Stimulated activated naive B cell treated with anti-CD40 and anti-IgM and Interleukin-4, amounts not matched to agents 10 μg/mL and 1 μg/mL and 100 μg/mL, for 72 hours (primary cell): ENCODE measurements around the gene ACTL8.

Source experiments
- ATAC-seq, 2 donors: fragments of 150-1000 bp; cut with Tn5 transposase; replicated peaks; 2 replicates each; pipeline ENCODE4 v1.10.0; 2021; ENCODE audit warnings: moderate library complexity in 1 of 2
- DNase-seq: peaks from one replicate; pipeline ENCODE4 v3.0.0; 2021
- H3K27ac Mint-ChIP-seq: one replicate; pipeline ENCODE4 v1.8.0; 2022; ENCODE audit warnings: mild to moderate bottlenecking, mixed read lengths
- H3K27me3 Mint-ChIP-seq, 2 donors: one replicate each; pipeline ENCODE4 v1.8.0; 2022; ENCODE audit warnings: mixed read lengths in 2 of 2
- H3K36me3 Mint-ChIP-seq, 2 donors: one replicate each; pipeline ENCODE4 v1.8.0; 2022; ENCODE audit warnings: mixed read lengths in 2 of 2, mild to moderate bottlenecking in 1 of 2
- H3K4me1 Mint-ChIP-seq, 2 donors: one replicate each; pipeline ENCODE4 v1.8.0; 2022; ENCODE audit warnings: mixed read lengths in 2 of 2, mild to moderate bottlenecking in 1 of 2
- H3K4me3 Mint-ChIP-seq, 2 donors: one replicate each; pipeline ENCODE4 v1.8.0; 2022; ENCODE audit warnings: mild to moderate bottlenecking in 2 of 2, mixed read lengths in 2 of 2, moderate library complexity in 1 of 2
- H3K9me3 Mint-ChIP-seq, 2 donors: one replicate each; pipeline ENCODE4 v1.8.0; 2022; ENCODE audit warnings: mixed read lengths in 2 of 2, mild to moderate bottlenecking in 1 of 2

ACTL8 gene

GRCh38 chr1:17795081-17795809 is 40.1 kb downstream of the ACTL8 start:
- Mint-ChIP-seq H3K27ac (no peak overlapping the region), H3K9me3 (no peaks in the 10 kb centered on the region), H3K4me1 (no peaks in the 10 kb centered on the region), H3K36me3 (no peaks in the 10 kb centered on the region), H3K27me3 (peaks cover 32 to 47% of the 10 kb centered on the region in 2 donors), H3K4me3 (no peak overlapping the region)
- ATAC-seq (no peak), DNase-seq (no peak)

- no peaks in the 10 kb centered on the region for H3K4me1 Mint-ChIP-seq
- DNase-seq (no peak), ATAC-seq (no peak)
- no peak overlapping the region for H3K27ac Mint-ChIP-seq
- no peak overlapping the region for H3K4me3 Mint-ChIP-seq
- H3K9me3 Mint-ChIP-seq: no peaks in the 10 kb centered on the region
- no peaks in the 10 kb centered on the region for H3K36me3 Mint-ChIP-seq
- peaks cover 35 to 47% of the 10 kb centered on the region in 2 donors for H3K27me3 Mint-ChIP-seq
Observed at GRCh38 chr1:17795836-17796645, 40.9 kb downstream of the ACTL8 start.

- Mint-ChIP-seq H3K9me3 (no peaks in the 10 kb centered on the region), H3K36me3 (no peaks in the 10 kb centered on the region), H3K27ac (no peak overlapping the region), H3K27me3 (peaks cover 38 to 52% of the 10 kb centered on the region in 2 donors), H3K4me1 (no peaks in the 10 kb centered on the region), H3K4me3 (no peak overlapping the region)
- ATAC-seq (no peak), DNase-seq (no peak)
Observed at GRCh38 chr1:17797478-17797877, 42.3 kb downstream of the ACTL8 start.

- no peaks in the 10 kb centered on the region for H3K36me3 Mint-ChIP-seq
- no peaks in the 10 kb centered on the region for H3K4me1 Mint-ChIP-seq
- DNase-seq (no peak), ATAC-seq (no peak)
- no peak overlapping the region for H3K27ac Mint-ChIP-seq
- H3K9me3 Mint-ChIP-seq: no peaks in the 10 kb centered on the region
- H3K4me3 Mint-ChIP-seq: no peak overlapping the region
- H3K27me3 Mint-ChIP-seq: peaks cover 35 to 48% of the 10 kb centered on the region in 2 donors
Observed at GRCh38 chr1:17798011-17798410, 42.9 kb downstream of the ACTL8 start.

- no peak for ATAC-seq
- Mint-ChIP-seq H3K36me3 (no peaks in the 10 kb centered on the region), H3K27me3 (peaks cover 33 to 42% of the 10 kb centered on the region in 2 donors), H3K9me3 (peaks cover 0 to 2% of the 10 kb centered on the region in 2 donors), H3K27ac (no peak overlapping the region), H3K4me1 (no peaks in the 10 kb centered on the region), H3K4me3 (no peak overlapping the region)
- no peak for DNase-seq
Observed at GRCh38 chr1:17798799-17799382, 43.8 kb downstream of the ACTL8 start.

GRCh38 chr1:17799642-17800041 is 44.5 kb downstream of the ACTL8 start:
- Mint-ChIP-seq H3K27me3 (peaks cover 33 to 42% of the 10 kb centered on the region in 2 donors), H3K4me1 (no peaks in the 10 kb centered on the region), H3K27ac (no peak overlapping the region), H3K36me3 (no peaks in the 10 kb centered on the region), H3K4me3 (no peak overlapping the region), H3K9me3 (peaks cover 0 to 2% of the 10 kb centered on the region in 2 donors)
- DNase-seq: no peak
- no peak for ATAC-seq

GRCh38 chr1:17802164-17802563 is 47.0 kb downstream of the ACTL8 start:
- Mint-ChIP-seq H3K36me3 (no peaks in the 10 kb centered on the region), H3K4me3 (no peak overlapping the region), H3K4me1 (no peaks in the 10 kb centered on the region), H3K27ac (no peak overlapping the region), H3K27me3 (peaks cover 46% of the 10 kb centered on the region in 2 donors), H3K9me3 (peaks cover 0 to 2% of the 10 kb centered on the region in 2 donors)
- DNase-seq (no peak), ATAC-seq (no peak)

- no peak for ATAC-seq
- DNase-seq: no peak
- H3K27me3 Mint-ChIP-seq: peaks cover 45% of the 10 kb centered on the region in 2 donors
- no peaks in the 10 kb centered on the region for H3K36me3 Mint-ChIP-seq
- no peak overlapping the region for H3K27ac Mint-ChIP-seq
- peaks cover 0 to 2% of the 10 kb centered on the region in 2 donors for H3K9me3 Mint-ChIP-seq
- no peak overlapping the region for H3K4me3 Mint-ChIP-seq
- no peaks in the 10 kb centered on the region for H3K4me1 Mint-ChIP-seq
Observed at GRCh38 chr1:17802945-17803344, 47.8 kb downstream of the ACTL8 start.

- peaks cover 1 to 2% of the 10 kb centered on the region in 2 donors for H3K9me3 Mint-ChIP-seq
- no peaks in the 10 kb centered on the region for H3K4me1 Mint-ChIP-seq
Observed at GRCh38 chr1:17805869-17806684, 50.9 kb downstream of the ACTL8 start.

GRCh38 chr1:17808816-17809215 is 53.7 kb downstream of the ACTL8 start:
- no peak overlapping the region for H3K27ac Mint-ChIP-seq
- H3K4me3 Mint-ChIP-seq: no peak overlapping the region
- DNase-seq: no peak
- H3K27me3 Mint-ChIP-seq: peaks cover 16 to 18% of the 10 kb centered on the region in 2 donors
- no peaks in the 10 kb centered on the region for H3K4me1 Mint-ChIP-seq
- H3K36me3 Mint-ChIP-seq: no peaks in the 10 kb centered on the region
- peaks cover 0 to 3% of the 10 kb centered on the region in 2 donors for H3K9me3 Mint-ChIP-seq
- ATAC-seq: no peak

More at GRCh38 chr1:17805869-17806684, 50.9 kb downstream of the ACTL8 start:
- no peak for ATAC-seq
- Mint-ChIP-seq H3K4me3 (no peak overlapping the region), H3K36me3 (no peaks in the 10 kb centered on the region), H3K27me3 (peaks cover 22 to 27% of the 10 kb centered on the region in 2 donors), H3K27ac (no peak overlapping the region)
- DNase-seq: no peak

GRCh38 chr1:17810668-17811067 is 55.5 kb downstream of the ACTL8 start:
- no peaks in the 10 kb centered on the region for H3K4me1 Mint-ChIP-seq
- peaks cover 9 to 12% of the 10 kb centered on the region in 2 donors for H3K27me3 Mint-ChIP-seq
- ATAC-seq (no peak), DNase-seq (no peak)
- H3K36me3 Mint-ChIP-seq: no peaks in the 10 kb centered on the region
- H3K4me3 Mint-ChIP-seq: no peak overlapping the region
- H3K27ac Mint-ChIP-seq: no peak overlapping the region
- peaks cover 3 to 8% of the 10 kb centered on the region in 2 donors for H3K9me3 Mint-ChIP-seq

GRCh38 chr1:17816511-17816910 is 61.4 kb downstream of the ACTL8 start:
- Mint-ChIP-seq H3K4me3 (no peak overlapping the region), H3K27ac (no peak overlapping the region), H3K27me3 (peaks cover 6 to 11% of the 10 kb centered on the region in 2 donors), H3K4me1 (no peaks in the 10 kb centered on the region), H3K9me3 (peaks cover 8 to 14% of the 10 kb centered on the region in 2 donors), H3K36me3 (no peaks in the 10 kb centered on the region)
- DNase-seq: no peak
- ATAC-seq: no peak

- no peaks in the 10 kb centered on the region for H3K4me1 Mint-ChIP-seq
- H3K27me3 Mint-ChIP-seq: peaks cover 6 to 11% of the 10 kb centered on the region in 2 donors
- ATAC-seq: no peak
- no peaks in the 10 kb centered on the region for H3K36me3 Mint-ChIP-seq
- DNase-seq: no peak
- H3K9me3 Mint-ChIP-seq: peaks cover 8 to 14% of the 10 kb centered on the region in 2 donors
- H3K27ac Mint-ChIP-seq: no peak overlapping the region
- no peak overlapping the region for H3K4me3 Mint-ChIP-seq
Observed at GRCh38 chr1:17819129-17819802, 64.1 kb downstream of the ACTL8 start.
